ENCODE results near the gene B4GALT2. TPM values are rescaled to one million over a fixed set of nuclear protein-coding genes. Genes with fewer than 3 reads are reported as not detected.

B4GALT2 gene
- total RNA-seq, 1 donor from 2014 or later: 119 TPM

DNA sequence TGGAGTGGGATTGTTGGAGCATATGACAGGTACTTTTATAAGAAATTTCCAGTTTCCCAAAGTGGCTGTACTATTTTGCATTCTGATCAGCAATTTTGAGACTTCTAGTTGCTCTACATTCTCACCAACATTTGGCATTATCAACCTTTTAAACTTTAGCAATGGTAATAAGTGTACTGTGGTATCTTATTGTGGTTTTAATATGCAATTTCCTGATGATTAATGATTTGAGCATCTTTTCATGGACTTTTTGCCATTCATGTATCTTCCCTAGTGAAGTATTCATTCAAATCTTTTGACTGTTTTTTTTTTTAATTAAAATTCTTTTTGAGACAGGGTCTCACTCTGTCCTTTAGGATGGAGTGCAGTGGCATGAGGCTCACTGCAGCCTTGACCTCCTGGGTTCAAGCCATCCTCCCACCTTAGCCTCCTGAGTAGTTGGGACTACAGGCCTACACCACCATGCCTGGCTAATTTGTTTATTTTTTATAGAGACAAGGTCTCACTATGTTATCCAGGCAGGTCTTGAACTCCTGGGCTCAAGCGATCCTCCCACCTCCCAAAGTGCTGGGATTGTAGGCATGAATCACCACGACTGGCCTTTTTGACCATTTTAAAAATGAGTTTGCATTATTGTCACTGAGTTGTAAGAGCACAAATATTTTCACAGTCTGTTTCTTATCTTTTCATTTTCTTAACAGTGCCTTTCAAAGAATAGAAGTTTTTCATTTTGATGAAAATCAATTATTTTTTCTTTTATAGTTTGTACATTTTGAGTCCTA, 60.1 kb downstream of the B4GALT2 start:
- no peak for FAIRE-seq
- DNase-seq (ENCODE audit: low spot score in 2 of 2): no peak

DNA sequence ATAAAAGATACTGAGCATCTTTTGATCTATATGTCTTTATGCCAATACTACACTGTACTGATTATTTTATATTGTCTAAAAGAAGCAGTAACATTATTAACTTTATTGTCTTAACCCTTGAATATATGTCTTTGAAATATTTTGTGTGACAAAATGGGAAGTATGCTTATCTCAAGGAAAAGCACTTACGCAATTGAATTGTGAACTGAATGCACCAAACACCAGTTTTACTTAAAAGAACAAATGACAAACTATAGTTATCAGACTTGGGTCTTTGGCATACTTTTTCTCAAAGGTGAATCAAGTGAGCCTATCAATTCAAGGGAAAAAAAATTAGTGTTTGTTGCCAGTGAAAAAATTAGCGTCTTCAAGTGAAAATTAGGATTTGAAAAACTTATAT, 61.4 kb downstream of the B4GALT2 start:
- no peak for DNase-seq (ENCODE audit: low spot score in 2 of 2)
- no peak for FAIRE-seq

Other genes with a start within 250 kb of the B4GALT2 start
- under 0.01 TPM for gene ARTN, start 45.4 kb upstream of the B4GALT2 start, total RNA-seq
- 13.9 TPM for gene IPO13, start 32.3 kb upstream of the B4GALT2 start, total RNA-seq
- 12.2 TPM for gene DPH2, start 9.2 kb upstream of the B4GALT2 start, total RNA-seq
- gene ATP6V0B, start 4.2 kb upstream of the B4GALT2 start, total RNA-seq: 265 TPM
- gene CCDC24, start 12.4 kb downstream of the B4GALT2 start, total RNA-seq: 5.3 TPM
- 2.9 TPM for gene SLC6A9, start 52.3 kb downstream of the B4GALT2 start, total RNA-seq
- gene KLF17, start 139.6 kb downstream of the B4GALT2 start, total RNA-seq: under 0.01 TPM
- not detected for gene KLF18, start 162.4 kb downstream of the B4GALT2 start, total RNA-seq
- gene DMAP1, start 234.3 kb downstream of the B4GALT2 start, total RNA-seq: 26.5 TPM